HG03097 (cell line): ENCODE data around the gene IL1B.
"Not testable (repeated sequence)": the region's sequence is repeated elsewhere in the genome, so short reads cannot be mapped to it uniquely, and the experiment has no call there.

Experiments used
- ATAC-seq: cut with Tn5 transposase; IDR thresholded peaks from one replicate; pipeline ENCODE4 v1.9.1; 2021; ENCODE audit not compliant: unreplicated experiment, low FRiP score

IL1B gene

GRCh38 chr2:112859406-112860183 is 23.0 kb upstream of the IL1B start:
- not testable (repeated sequence) for ATAC-seq

- no peak for ATAC-seq
Measured at GRCh38 chr2:112850588-112850987, 14.0 kb upstream of the IL1B start.

- ATAC-seq = no peak
Measured at GRCh38 chr2:112849956-112850355, 13.4 kb upstream of the IL1B start.

- ATAC-seq = no peak
Measured at GRCh38 chr2:112848833-112849232, 12.3 kb upstream of the IL1B start.

- ATAC-seq = no peak
Measured at GRCh38 chr2:112846031-112846430, 9.5 kb upstream of the IL1B start.

- ATAC-seq = no peak
Measured at GRCh38 chr2:112843836-112844235, 7.3 kb upstream of the IL1B start.

GRCh38 chr2:112843288-112843687 is 6.7 kb upstream of the IL1B start:
- ATAC-seq = no peak

- ATAC-seq = no peak
Measured at GRCh38 chr2:112841295-112842044, 4.9 kb upstream of the IL1B start.

- no peak for ATAC-seq
Measured at GRCh38 chr2:112840068-112840445, 3.5 kb upstream of the IL1B start.

- no peak for ATAC-seq
Measured at GRCh38 chr2:112839407-112840067, 3.0 kb upstream of the IL1B start.

GRCh38 chr2:112836163-112836560 is 417 bp downstream of the IL1B start:
- no peak for ATAC-seq

GRCh38 chr2:112835536-112836162 is 930 bp downstream of the IL1B start:
- no peak for ATAC-seq

- ATAC-seq = no peak
Measured at GRCh38 chr2:112835061-112835501, 1.5 kb downstream of the IL1B start.

GRCh38 chr2:112834396-112835037 is 2.1 kb downstream of the IL1B start:
- no peak for ATAC-seq

- no peak for ATAC-seq
Measured at GRCh38 chr2:112833976-112834375, 2.6 kb downstream of the IL1B start.

- not testable (repeated sequence) for ATAC-seq
Measured at GRCh38 chr2:112833639-112833931, 3.0 kb downstream of the IL1B start.

GRCh38 chr2:112832841-112833638 is 3.5 kb downstream of the IL1B start:
- ATAC-seq = no peak

- no peak for ATAC-seq
Measured at GRCh38 chr2:112831946-112832840, 4.4 kb downstream of the IL1B start.

- ATAC-seq = no peak
Measured at GRCh38 chr2:112831513-112831845, 5.1 kb downstream of the IL1B start.
